Gastroesophageal sphincter (tissue), 3 donors: ENCODE results near the gene TCAIM.
"Not testable (repeated sequence)": the region's sequence is repeated elsewhere in the genome, so short reads cannot be mapped to it uniquely, and the experiment has no call there.

Experiments used
- CTCF ChIP-seq, 4 experiments: fragments of 200-600 bp in 2 of 4; fragments of 450-650 bp in 2 of 4; sonication (generic) in 1 of 4; IDR thresholded peaks; one replicate each; pipeline ENCODE4 v1.5.1; 2017 to 2019; ENCODE audit warnings: antibody characterized with exemption in 4 of 4, mild to moderate bottlenecking in 2 of 4, moderate library complexity in 2 of 4
- EP300 ChIP-seq: sonication (generic); formaldehyde crosslinking; IDR thresholded peaks from one replicate; pipeline ENCODE4 v1.6.1; 2017; ENCODE audit warnings: antibody characterized with exemption, mild to moderate bottlenecking
- POLR2A ChIP-seq, 2 donors: fragments of 450-650 bp; IDR thresholded peaks; one replicate each; pipeline ENCODE4 v1.6.1; 2017; ENCODE audit warnings: antibody characterized with exemption in 2 of 2, mild to moderate bottlenecking in 2 of 2, moderate library complexity in 1 of 2
- POLR2AphosphoS5 ChIP-seq: sonication (generic); formaldehyde crosslinking; IDR thresholded peaks from one replicate; pipeline ENCODE4 v1.6.1; 2017; ENCODE audit warnings: antibody characterized with exemption

- TF ChIP-seq POLR2AphosphoS5; CTCF (IDR thresholded peaks at IDR 0.05); EP300; POLR2A (IDR thresholded peaks at IDR 0.05): not testable (repeated sequence)
Measured at GRCh38 chr3:44418118-44418517, 79.6 kb downstream of the TCAIM start.
